ENCODE data around the gene CFAP99.

DNA sequence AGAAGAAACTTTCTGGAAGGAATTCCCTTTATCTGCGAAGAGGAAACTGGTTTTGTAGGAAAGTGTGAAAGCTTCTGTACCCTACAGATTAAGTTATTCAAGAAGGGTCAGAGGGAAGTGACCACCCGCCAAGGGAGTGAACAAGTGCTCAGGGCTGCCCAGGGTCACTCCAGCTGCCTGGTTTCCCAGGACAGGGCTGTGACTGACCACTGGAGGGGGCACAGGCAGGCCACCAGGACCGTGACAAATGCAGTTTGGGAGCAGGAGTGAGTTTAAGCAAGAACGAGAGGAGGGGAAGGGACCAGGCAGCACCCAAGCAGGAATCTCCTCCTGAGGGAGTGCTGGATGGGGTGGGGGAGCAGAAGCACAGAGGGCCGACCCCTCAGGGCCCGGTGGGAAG is 34.5 kb upstream of the CFAP99 start:
- TF ChIP-seq, protein P1, sequence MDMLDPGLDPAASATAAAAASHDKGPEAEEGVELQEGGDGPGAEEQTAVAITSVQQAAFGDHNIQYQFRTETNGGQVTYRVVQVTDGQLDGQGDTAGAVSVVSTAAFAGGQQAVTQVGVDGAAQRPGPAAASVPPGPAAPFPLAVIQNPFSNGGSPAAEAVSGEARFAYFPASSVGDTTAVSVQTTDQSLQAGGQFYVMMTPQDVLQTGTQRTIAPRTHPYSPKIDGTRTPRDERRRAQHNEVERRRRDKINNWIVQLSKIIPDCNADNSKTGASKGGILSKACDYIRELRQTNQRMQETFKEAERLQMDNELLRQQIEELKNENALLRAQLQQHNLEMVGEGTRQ (IDR thresholded peaks at IDR 0.05; ENCODE audit: low read depth, low read length), result no peak
- TF ChIP-seq CTCF (conservative IDR thresholded peaks at IDR 0.05; ENCODE audit: low read depth, low read length) (no peak), POLR2A (IDR thresholded peaks at IDR 0.05; ENCODE audit: low read depth, low read length) (no peak), MAFK (IDR thresholded peaks at IDR 0.05; ENCODE audit: low read depth, low read length) (no peak), RAD21 (IDR thresholded peaks at IDR 0.05; ENCODE audit: low read length) (no peak), RCOR1 (IDR thresholded peaks at IDR 0.05; ENCODE audit: insufficient replicate concordance, low read length) (no peak)
- TF ChIP-seq, protein P2, sequence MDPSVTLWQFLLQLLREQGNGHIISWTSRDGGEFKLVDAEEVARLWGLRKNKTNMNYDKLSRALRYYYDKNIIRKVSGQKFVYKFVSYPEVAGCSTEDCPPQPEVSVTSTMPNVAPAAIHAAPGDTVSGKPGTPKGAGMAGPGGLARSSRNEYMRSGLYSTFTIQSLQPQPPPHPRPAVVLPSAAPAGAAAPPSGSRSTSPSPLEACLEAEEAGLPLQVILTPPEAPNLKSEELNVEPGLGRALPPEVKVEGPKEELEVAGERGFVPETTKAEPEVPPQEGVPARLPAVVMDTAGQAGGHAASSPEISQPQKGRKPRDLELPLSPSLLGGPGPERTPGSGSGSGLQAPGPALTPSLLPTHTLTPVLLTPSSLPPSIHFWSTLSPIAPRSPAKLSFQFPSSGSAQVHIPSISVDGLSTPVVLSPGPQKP (IDR thresholded peaks at IDR 0.05; ENCODE audit: borderline replicate concordance, low read depth, low read length), result no peak

All from IMR-90 (cell line).